Liver (tissue), 9 donors: ENCODE results near the gene GRIA1. TPM values are rescaled to one million over a fixed set of nuclear protein-coding genes. Genes with fewer than 3 reads are reported as not detected.

Experiments used
- DNase-seq: peaks from one replicate; pipeline ENCODE4 v3.0.0-alpha.2; 2017; ENCODE audit warnings: low spot score
- H3K27ac ChIP-seq, 2 donors: one replicate each; pipeline ENCODE4 v1.7.0; 2013; ENCODE audit warnings: inconsistent platforms in 2 of 2, low read length in 2 of 2, control low read depth in 1 of 2, low read depth in 1 of 2, mild to moderate bottlenecking in 1 of 2
- H3K27me3 ChIP-seq, 4 donors: one replicate each; pipeline versions ENCODE4 v1.6.1 to v1.7.0; 2013; ENCODE audit warnings: low read length in 3 of 4, inconsistent platforms in 1 of 4, mild to moderate bottlenecking in 1 of 4, moderate library complexity in 1 of 4; ENCODE audit not compliant: control insufficient read depth in 4 of 4, insufficient read depth in 4 of 4
- H3K36me3 ChIP-seq, 4 donors: one replicate each; pipeline versions ENCODE4 v1.6.1 to v1.7.0; 2013; ENCODE audit warnings: low read length in 3 of 4, mild to moderate bottlenecking in 3 of 4, low read depth in 1 of 4, moderate library complexity in 1 of 4; ENCODE audit not compliant: control insufficient read depth in 4 of 4, insufficient read depth in 3 of 4
- H3K4me1 ChIP-seq, 4 donors: one replicate each; pipeline versions ENCODE4 v1.6.1 to v1.7.0; 2013; ENCODE audit warnings: low read length in 3 of 4, mild to moderate bottlenecking in 3 of 4, moderate library complexity in 1 of 4; ENCODE audit not compliant: control insufficient read depth in 4 of 4, insufficient read depth in 4 of 4
- H3K4me3 ChIP-seq, 3 donors: one replicate each; pipeline versions ENCODE4 v1.6.1 to v1.7.0; 2013; ENCODE audit warnings: low read length in 3 of 3, control low read depth in 1 of 3, low read depth in 1 of 3, mild to moderate bottlenecking in 1 of 3
- H3K9ac ChIP-seq, 2 donors: one replicate each; pipeline ENCODE4 v1.7.0; 2013; ENCODE audit warnings: low read length in 2 of 2, mild to moderate bottlenecking in 2 of 2, moderate library complexity in 2 of 2, control low read depth in 1 of 2, low read depth in 1 of 2
- H3K9me3 ChIP-seq, 4 donors: one replicate each; pipeline versions ENCODE4 v1.6.1 to v1.7.0; 2013; ENCODE audit warnings: low read length in 3 of 4; ENCODE audit not compliant: control insufficient read depth in 4 of 4
- EGR1 ChIP-seq, 2 donors: IDR thresholded peaks; 2 replicates each; pipeline ENCODE4 v1.6.1; 2016 to 2018; ENCODE audit warnings: antibody characterized with exemption in 2 of 2, low read depth in 2 of 2
- FOXA1 ChIP-seq: IDR thresholded peaks from 2 replicates; pipeline ENCODE4 v1.6.1; 2016; ENCODE audit warnings: antibody characterized with exemption
- FOXA2 ChIP-seq: IDR thresholded peaks from 2 replicates; pipeline ENCODE4 v1.6.1; 2016; ENCODE audit warnings: antibody characterized with exemption
- HNF4A ChIP-seq, 2 donors: conservative IDR thresholded peaks; 2 replicates each; pipeline ENCODE4 v1.6.1; 2016; ENCODE audit warnings: antibody characterized with exemption in 2 of 2, mild to moderate bottlenecking in 2 of 2
- JUND ChIP-seq, 2 donors: IDR thresholded peaks; 2 replicates each; pipeline ENCODE4 v1.6.1; 2016; ENCODE audit warnings: antibody characterized with exemption in 2 of 2
- NR2F2 ChIP-seq: IDR thresholded peaks from 2 replicates; pipeline ENCODE4 v1.6.1; 2016; ENCODE audit warnings: antibody characterized with exemption
- RAD21 ChIP-seq, 2 donors: IDR thresholded peaks; 2 replicates each; pipeline ENCODE4 v1.6.1; 2016; ENCODE audit warnings: antibody characterized with exemption in 2 of 2, mild to moderate bottlenecking in 2 of 2
- SP1 ChIP-seq: IDR thresholded peaks from 2 replicates; pipeline ENCODE4 v1.6.1; 2018; ENCODE audit warnings: antibody characterized with exemption, mild to moderate bottlenecking
- TAF1 ChIP-seq: conservative IDR thresholded peaks from 2 replicates; pipeline ENCODE4 v1.6.1; 2016; ENCODE audit warnings: antibody characterized with exemption, mild to moderate bottlenecking
- YY1 ChIP-seq: IDR thresholded peaks from 2 replicates; pipeline ENCODE4 v1.6.1; 2016; ENCODE audit warnings: antibody characterized with exemption, mild to moderate bottlenecking
- WGBS: extraction: QIAGEN DNeasy Blood & Tissue Kit; methylation state at CpG from one replicate; pipeline ENCODE4 v1.1.7; 2013; 5-methylcytosine and 5-hydroxymethylcytosine counted together
- polyA plus RNA-seq, 2 donors: library from polyadenylated mRNA; stranded (reverse) in 1 of 2; unstranded in 1 of 2; fragments of 200-250 nt in 1 of 2; fragments of >200 nt in 1 of 2; fragmentation: Nextera tagmentation in 1 of 2; extraction: Ambion mirVana in 1 of 2; gene quantifications; one replicate each; pipeline versions ENCODE4 v1.2.1 to v1.2.3, GENCODE V29; 2013 to 2015
- total RNA-seq, 2 donors: library from RNA; depleted of rRNA; stranded (reverse); fragments of >200 nt; gene quantifications; one replicate each; pipeline ENCODE4 v1.2.3, GENCODE V29; 2014
- TF ChIP-seq, protein P1 (sequence below): IDR thresholded peaks from 2 replicates; pipeline ENCODE4 v1.6.1; 2016; ENCODE audit warnings: antibody characterized with exemption
- TF ChIP-seq, protein P2 (sequence below): IDR thresholded peaks from 2 replicates; pipeline ENCODE4 v1.6.1; 2016; ENCODE audit warnings: antibody characterized with exemption
- TF ChIP-seq, protein P3 (sequence below): fragments of 150-350 bp; IDR thresholded peaks from 2 replicates; pipeline ENCODE4 v1.5.1; 2017; ENCODE audit warnings: improper control_type of control experiment, low read depth, low read length; ENCODE audit not compliant: missing input control
- TF ChIP-seq, protein P4 (sequence below): IDR thresholded peaks from 2 replicates; pipeline ENCODE4 v1.6.1; 2016; ENCODE audit warnings: antibody characterized with exemption, mild to moderate bottlenecking
- donor health status: healthy.
- donor health status: healthy.
- donor health status: healthy.
- donor health status: healthy.
- donor health status: healthy.

The GRIA1 gene
- total and polyA plus RNA-seq, 4 donors: 0.08 TPM; not detected in 3

DNA sequence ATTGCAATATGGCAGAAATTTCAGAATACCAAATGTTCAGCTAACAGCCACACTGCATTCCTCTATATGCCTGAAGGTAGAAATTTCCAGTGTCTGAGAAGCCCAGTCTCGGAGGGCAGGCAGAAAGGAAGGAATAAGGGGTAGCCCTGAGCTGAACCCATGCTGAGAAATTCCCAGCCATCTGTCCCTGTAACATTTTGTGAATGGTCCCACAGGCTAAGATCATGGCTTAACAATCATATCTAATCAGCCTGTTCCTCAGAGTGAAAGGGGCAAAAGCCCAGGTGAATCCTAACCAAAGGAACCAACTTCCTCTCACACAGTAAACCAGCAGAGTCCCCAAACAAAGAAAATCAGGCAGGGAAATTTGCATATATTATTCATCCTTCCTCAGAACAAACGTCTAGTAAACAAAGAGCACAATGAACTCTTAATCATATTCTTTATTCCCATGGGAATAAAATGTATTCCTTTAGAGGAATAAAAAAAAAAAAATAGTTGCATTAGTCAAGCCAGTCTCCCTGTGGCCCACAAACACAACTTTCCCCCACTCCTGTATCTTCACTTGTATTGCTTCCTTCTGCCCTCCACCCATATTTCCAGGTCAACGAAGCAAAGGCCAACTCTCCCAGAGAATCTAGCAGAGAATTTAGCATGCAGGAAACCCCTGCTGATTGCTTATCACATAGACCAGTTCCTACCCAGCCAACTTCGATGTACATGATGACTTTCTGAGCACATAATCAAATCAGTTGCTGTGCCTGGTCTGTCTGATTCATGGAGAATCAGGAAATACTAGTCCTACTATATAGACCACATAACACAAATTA lies 290.6 kb downstream of the GRIA1 start:
- H3K9ac ChIP-seq: no peak overlapping the region
- no peak overlapping the region for H3K4me3 ChIP-seq
- H3K9me3 ChIP-seq: no peaks in the 10 kb centered on the region
- peak; percentile 45 for TF ChIP-seq NR2F2
- TF ChIP-seq, protein P1, sequence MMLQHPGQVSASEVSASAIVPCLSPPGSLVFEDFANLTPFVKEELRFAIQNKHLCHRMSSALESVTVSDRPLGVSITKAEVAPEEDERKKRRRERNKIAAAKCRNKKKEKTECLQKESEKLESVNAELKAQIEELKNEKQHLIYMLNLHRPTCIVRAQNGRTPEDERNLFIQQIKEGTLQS: no peak
- 17% methylated on average over 4 of the region's 4 CpGs for WGBS
- H3K4me1 ChIP-seq: no peaks in the 10 kb centered on the region
- peaks cover 0 to 5% (median 1%) of the 10 kb centered on the region in 4 donors for H3K27me3 ChIP-seq
- H3K36me3 ChIP-seq: no peaks in the 10 kb centered on the region
- no peak overlapping the region for H3K27ac ChIP-seq
- DNase-seq: no peak

DNA sequence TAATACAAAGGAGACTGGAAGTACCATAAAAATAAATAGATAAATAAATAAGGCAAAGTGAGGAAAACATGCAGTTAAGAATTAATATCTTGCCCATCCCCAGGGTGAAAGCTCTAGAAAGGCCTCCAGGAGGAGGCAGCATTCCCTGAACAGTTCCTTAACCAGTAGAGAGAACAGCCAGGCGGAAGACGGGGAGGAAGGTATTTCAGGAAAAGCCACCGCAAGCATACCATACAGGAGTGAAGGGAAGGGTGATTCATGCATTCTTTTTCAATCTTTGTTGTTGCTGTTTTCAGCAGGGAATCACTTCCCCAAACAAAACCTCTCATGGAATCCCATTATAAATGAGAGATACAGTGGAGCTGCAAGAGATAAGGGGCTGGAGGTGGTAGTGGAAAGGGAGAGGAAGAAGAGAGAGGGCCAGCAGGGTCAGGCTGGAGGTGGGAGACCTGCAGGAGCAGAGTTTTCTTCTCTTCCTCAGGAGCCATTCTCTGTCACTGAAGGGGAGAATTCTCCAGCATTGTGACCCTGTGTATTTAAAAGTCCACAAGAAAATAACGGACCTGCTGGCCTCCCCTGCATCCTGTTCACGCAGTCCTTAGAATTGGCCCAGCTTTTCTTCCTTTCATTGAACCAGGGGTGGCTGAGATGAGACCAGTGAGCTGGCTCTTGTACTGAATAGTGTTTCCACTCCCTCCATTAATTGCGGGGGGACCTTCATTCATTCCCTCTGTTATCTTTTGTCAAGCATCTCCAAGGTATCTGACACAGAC lies 292.3 kb downstream of the GRIA1 start:
- H3K9me3 ChIP-seq: no peaks in the 10 kb centered on the region
- H3K9ac ChIP-seq: no peak overlapping the region
- H3K27me3 ChIP-seq: peaks cover 0 to 5% (median 1%) of the 10 kb centered on the region in 4 donors
- H3K4me1 ChIP-seq: no peaks in the 10 kb centered on the region
- TF ChIP-seq JUND (IDR thresholded peaks at IDR 0.05) (no peak), TAF1 (no peak), FOXA2 (no peak), YY1 (no peak), NR2F2 (no peak), FOXA1 (no peak), SP1 (no peak), EGR1 (IDR thresholded peaks at IDR 0.05; ENCODE audit: low read depth in 2 of 2) (no peak), RAD21 (IDR thresholded peaks at IDR 0.05) (no peak), HNF4A (conservative IDR thresholded peaks at IDR 0.05) (no peak)
- TF ChIP-seq, protein P1: no peak
- TF ChIP-seq, protein P2, sequence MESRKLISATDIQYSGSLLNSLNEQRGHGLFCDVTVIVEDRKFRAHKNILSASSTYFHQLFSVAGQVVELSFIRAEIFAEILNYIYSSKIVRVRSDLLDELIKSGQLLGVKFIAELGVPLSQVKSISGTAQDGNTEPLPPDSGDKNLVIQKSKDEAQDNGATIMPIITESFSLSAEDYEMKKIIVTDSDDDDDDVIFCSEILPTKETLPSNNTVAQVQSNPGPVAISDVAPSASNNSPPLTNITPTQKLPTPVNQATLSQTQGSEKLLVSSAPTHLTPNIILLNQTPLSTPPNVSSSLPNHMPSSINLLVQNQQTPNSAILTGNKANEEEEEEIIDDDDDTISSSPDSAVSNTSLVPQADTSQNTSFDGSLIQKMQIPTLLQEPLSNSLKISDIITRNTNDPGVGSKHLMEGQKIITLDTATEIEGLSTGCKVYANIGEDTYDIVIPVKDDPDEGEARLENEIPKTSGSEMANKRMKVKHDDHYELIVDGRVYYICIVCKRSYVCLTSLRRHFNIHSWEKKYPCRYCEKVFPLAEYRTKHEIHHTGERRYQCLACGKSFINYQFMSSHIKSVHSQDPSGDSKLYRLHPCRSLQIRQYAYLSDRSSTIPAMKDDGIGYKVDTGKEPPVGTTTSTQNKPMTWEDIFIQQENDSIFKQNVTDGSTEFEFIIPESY: no peak
- TF ChIP-seq, protein P3, sequence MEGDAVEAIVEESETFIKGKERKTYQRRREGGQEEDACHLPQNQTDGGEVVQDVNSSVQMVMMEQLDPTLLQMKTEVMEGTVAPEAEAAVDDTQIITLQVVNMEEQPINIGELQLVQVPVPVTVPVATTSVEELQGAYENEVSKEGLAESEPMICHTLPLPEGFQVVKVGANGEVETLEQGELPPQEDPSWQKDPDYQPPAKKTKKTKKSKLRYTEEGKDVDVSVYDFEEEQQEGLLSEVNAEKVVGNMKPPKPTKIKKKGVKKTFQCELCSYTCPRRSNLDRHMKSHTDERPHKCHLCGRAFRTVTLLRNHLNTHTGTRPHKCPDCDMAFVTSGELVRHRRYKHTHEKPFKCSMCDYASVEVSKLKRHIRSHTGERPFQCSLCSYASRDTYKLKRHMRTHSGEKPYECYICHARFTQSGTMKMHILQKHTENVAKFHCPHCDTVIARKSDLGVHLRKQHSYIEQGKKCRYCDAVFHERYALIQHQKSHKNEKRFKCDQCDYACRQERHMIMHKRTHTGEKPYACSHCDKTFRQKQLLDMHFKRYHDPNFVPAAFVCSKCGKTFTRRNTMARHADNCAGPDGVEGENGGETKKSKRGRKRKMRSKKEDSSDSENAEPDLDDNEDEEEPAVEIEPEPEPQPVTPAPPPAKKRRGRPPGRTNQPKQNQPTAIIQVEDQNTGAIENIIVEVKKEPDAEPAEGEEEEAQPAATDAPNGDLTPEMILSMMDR: no peak
- TF ChIP-seq, protein P4, sequence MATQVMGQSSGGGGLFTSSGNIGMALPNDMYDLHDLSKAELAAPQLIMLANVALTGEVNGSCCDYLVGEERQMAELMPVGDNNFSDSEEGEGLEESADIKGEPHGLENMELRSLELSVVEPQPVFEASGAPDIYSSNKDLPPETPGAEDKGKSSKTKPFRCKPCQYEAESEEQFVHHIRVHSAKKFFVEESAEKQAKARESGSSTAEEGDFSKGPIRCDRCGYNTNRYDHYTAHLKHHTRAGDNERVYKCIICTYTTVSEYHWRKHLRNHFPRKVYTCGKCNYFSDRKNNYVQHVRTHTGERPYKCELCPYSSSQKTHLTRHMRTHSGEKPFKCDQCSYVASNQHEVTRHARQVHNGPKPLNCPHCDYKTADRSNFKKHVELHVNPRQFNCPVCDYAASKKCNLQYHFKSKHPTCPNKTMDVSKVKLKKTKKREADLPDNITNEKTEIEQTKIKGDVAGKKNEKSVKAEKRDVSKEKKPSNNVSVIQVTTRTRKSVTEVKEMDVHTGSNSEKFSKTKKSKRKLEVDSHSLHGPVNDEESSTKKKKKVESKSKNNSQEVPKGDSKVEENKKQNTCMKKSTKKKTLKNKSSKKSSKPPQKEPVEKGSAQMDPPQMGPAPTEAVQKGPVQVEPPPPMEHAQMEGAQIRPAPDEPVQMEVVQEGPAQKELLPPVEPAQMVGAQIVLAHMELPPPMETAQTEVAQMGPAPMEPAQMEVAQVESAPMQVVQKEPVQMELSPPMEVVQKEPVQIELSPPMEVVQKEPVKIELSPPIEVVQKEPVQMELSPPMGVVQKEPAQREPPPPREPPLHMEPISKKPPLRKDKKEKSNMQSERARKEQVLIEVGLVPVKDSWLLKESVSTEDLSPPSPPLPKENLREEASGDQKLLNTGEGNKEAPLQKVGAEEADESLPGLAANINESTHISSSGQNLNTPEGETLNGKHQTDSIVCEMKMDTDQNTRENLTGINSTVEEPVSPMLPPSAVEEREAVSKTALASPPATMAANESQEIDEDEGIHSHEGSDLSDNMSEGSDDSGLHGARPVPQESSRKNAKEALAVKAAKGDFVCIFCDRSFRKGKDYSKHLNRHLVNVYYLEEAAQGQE: no peak
- 56% methylated on average over 6 of the region's 6 CpGs for WGBS
- DNase-seq: no peak
- no peaks in the 10 kb centered on the region for H3K36me3 ChIP-seq
- H3K27ac ChIP-seq: no peak overlapping the region
- no peak overlapping the region for H3K4me3 ChIP-seq
